ENCODE data around the gene NTF4. TPM values are rescaled to one million over a fixed set of nuclear protein-coding genes. Genes with fewer than 3 reads are reported as not detected.
"Not testable (repeated sequence)": the region's sequence is repeated elsewhere in the genome, so short reads cannot be mapped to it uniquely, and the experiment has no call there.

Gene NTF4
- total RNA-seq, 1 donor, result not detected

DNA sequence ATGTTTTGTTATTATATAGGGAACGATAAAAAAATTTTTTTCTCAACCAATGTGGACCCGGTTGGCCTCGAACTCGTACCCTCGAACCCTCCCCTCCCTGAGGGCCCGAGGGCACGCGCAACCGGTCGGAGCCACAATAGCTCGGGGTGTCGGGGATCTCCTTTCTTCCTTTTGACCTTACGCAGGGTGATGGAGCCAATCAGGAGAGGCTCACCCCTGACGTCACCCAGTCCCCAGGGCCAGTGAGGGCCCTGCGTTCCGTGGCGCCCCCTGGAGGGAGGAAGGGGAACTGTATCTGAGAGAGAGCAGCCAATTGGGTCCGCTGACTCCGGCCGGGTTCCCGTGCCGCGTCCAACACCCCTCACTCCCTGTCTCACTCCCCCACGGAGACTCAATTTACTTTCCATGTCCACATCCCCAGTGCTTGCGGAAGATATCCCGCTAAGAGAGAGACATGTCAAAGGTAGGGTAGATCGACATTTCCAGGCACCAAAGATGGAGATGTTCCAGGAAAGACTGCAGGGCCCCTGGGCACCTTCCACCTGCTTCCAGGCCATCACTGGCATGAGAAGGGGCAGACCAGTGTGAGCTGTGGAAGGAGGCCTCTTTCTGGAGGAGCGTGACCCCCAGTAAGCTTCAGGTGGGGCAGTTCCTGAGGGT is 32.8 kb downstream of the NTF4 start, which contains the start of gene CGB2:
CGB2 (plus strand) TSS at position 249 of the 660 bp plus-strand sequence; CDS start at position 455, 206 bp downstream.
- TF ChIP-seq, protein P1, sequence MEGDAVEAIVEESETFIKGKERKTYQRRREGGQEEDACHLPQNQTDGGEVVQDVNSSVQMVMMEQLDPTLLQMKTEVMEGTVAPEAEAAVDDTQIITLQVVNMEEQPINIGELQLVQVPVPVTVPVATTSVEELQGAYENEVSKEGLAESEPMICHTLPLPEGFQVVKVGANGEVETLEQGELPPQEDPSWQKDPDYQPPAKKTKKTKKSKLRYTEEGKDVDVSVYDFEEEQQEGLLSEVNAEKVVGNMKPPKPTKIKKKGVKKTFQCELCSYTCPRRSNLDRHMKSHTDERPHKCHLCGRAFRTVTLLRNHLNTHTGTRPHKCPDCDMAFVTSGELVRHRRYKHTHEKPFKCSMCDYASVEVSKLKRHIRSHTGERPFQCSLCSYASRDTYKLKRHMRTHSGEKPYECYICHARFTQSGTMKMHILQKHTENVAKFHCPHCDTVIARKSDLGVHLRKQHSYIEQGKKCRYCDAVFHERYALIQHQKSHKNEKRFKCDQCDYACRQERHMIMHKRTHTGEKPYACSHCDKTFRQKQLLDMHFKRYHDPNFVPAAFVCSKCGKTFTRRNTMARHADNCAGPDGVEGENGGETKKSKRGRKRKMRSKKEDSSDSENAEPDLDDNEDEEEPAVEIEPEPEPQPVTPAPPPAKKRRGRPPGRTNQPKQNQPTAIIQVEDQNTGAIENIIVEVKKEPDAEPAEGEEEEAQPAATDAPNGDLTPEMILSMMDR (IDR thresholded peaks at IDR 0.05; ENCODE audit: insufficient read depth, low read length), result peak; percentile 31
- not testable (repeated sequence) for H3K4me3 ChIP-seq (ENCODE audit: low read depth, low read length); DNase-seq (ENCODE audit: low read depth)

DNA sequence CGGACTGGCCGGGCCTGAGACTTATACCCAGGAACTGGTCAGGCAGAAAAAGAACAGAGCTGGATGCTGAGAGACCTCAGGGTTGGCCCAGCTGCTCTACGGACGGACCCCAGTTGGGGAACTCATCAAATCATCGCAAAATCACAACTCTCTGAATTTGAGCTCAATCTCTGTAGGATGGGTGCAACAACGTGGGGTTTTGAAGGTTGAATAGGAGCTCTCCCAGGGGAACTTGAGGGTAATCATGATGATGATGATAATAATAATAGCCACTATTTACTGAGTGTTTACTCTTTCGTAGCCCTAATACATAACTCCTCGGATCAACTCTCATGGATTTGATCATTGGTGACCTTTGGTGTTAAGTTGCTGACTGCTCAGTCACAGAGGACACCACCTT is 34.3 kb downstream of the NTF4 start:
- not testable (repeated sequence) for H3K4me3 ChIP-seq (ENCODE audit: low read depth, low read length); DNase-seq (ENCODE audit: low read depth)

DNA sequence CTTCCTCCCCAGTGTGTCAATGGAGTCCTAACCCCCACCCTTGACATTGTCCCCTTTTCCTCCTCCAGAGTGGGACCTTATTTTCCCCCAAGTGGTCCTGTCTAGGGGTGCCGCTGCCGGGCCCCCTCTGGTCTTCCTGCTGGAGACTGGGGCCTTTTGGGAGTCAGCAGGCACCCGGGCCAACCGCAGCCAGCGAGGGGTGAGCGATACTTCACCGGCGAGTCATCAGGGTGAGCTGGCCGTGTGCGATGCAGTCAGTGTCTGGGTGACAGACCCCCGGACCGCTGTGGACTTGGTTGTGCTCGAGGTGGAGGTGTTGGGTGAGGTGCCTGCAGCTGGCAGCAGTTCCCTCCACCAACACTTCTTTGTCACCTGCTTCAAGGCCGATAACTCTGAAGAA is 34.9 kb downstream of the NTF4 start:
- DNase-seq (ENCODE audit: low read depth); H3K4me3 ChIP-seq (ENCODE audit: low read depth, low read length): not testable (repeated sequence)

DNA sequence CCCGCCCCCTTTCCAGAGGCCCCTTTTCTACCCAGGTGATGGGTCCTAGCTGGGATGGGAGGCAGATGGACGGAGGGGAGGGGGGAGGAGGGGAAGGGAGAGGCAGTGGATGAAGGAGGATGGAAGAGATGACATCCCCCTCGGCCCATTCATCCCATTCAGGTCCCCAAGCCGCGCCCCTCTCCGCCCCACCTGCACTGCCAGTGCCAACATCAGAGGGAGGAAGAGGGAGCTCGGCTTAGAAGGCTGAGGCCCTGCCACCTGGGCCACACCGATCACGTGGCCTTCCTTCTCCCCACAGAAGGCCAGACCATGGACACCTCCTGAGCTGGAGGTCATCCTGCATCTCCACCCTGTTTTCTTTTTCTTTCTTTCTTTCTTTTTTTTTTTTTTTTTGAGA is 35.9 kb downstream of the NTF4 start:
- H3K4me3 ChIP-seq (ENCODE audit: low read depth, low read length); DNase-seq (ENCODE audit: low read depth): not testable (repeated sequence)

DNA sequence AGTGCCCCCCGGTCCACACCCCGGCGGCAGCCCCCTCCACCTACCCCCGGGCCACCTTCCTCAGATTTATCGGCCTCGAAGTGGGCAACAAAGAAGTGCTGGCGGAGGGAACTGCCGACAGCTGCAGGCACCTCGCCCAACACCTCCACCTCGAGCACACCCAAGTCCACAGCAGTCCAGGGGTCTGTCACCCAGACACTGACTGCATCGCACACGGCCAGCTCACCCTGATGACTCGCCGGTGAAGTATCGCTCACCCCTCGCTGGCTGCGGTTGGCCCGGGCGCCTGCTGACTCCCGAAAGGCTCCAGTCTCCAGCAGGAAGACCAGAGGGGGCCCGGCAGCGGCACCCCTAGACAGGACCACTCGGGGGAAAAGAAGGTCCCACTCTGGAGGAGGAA is 39.0 kb downstream of the NTF4 start:
- not testable (repeated sequence) for DNase-seq (ENCODE audit: low read depth); H3K4me3 ChIP-seq (ENCODE audit: low read depth, low read length)

DNA sequence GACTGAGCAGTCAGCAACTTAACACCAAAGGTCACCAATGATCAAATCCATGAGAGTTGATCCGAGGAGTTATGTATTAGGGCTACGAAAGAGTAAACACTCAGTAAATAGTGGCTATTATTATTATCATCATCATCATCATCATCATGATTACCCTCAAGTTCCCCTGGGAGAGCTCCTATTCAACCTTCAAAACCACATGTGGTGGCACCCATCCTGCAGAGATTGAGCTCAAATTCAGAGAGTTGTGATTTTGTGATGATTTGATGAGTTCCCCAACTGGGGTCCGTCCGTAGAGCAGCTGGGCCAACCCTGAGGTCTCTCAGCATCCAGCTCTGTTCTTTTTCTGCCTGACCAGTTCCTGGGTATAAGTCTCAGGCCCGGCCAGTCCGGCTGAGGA is 39.5 kb downstream of the NTF4 start:
- not testable (repeated sequence) for DNase-seq (ENCODE audit: low read depth); H3K4me3 ChIP-seq (ENCODE audit: low read depth, low read length)

DNA sequence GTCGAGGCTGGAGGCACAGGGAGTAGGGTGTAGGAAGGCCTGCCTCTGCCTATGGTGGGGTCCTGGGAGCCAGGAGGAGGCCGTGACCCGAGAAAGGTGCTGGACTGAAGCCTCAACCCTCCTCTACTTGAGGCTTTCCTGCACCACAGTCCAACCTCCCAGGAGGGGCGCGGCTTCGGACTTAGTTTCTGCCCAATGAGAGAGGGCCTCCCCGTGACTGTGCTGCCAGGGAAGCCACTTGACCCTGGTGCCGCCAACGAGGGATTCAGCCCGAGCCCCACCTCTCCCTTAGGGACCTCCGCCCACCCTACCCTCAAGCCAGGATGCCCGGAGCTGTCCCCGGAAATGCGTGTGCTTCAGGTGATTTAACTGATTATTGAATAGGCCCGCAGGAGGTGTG is 40.4 kb downstream of the NTF4 start, which contains the start of gene CGB3:
CGB3 (minus strand) TSS at position 101 of the 400 bp plus-strand sequence. CDS start 362 bp downstream, outside the sequence.
- not testable (repeated sequence) for DNase-seq (ENCODE audit: low read depth); H3K4me3 ChIP-seq (ENCODE audit: low read depth, low read length)

DNA sequence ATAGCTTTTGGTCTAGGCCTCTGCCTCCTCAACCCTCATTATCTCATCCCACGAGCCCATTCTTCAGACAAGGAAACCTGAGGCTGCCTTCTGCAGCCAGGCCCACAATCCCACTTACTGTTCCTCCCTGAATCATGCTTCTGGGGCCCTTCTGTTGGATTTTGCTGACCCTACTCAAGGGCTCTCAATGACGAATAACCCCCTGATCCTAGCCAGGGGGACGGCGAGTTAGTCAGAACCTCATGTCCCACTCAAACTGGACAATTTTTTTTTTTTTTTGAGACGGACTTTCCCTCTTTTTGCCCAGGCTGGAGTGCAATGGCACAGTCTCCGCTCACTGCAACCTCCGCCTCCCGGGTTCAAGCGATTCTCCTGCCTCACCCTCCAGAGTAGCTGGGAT is 42.5 kb downstream of the NTF4 start:
- TF ChIP-seq, protein P1 (IDR thresholded peaks at IDR 0.05; ENCODE audit: insufficient read depth, low read length), result no peak
- no peak for DNase-seq (ENCODE audit: low read depth)
- H3K4me3 ChIP-seq (ENCODE audit: low read depth, low read length), result no peak overlapping the region

DNA sequence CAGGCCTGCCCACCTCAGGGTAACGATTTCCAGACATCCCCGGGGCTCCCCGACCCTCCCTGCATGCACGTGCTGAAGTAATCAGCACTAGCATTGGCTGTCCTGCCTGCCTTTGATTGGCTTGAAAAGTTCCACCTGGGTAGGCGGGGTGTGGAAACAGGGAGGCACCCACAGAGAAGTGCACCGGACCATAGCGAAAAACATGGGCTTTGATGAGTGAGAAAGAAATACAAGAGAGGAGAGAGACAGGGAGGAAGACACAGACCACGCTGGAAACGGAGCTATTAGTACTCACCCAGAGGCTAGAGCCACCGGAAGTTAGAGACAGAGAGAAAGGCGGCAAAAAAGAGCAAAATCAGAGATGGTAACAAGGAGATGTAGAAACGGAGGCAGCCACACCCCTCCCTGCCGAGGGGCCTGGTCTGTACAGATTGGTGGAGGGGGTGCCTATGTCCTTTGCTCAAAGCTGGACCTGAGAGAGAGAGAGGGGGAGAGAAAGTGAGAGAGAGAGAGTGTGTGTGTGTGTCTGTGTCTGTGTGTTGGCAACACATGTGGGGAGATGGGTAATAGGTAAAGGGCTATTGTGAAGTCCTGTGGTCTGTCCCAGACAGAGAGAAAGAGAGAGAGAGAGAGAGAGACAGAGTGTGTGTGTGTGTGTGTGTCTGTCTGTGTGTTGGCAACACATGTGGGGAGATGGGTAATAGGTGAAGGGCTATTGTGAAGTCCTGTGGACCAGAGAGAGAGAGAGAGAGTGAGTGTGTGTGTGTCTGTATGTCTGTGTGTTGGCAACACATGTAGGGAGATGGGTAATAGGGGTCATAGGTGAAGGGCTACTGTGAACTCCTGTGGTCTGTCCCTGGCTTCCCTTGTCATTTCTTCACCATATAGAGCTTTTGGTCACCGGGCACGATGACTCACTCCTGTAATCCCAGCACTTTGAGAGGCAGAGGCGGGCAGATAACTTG is 43.4 kb downstream of the NTF4 start:
- H3K4me3 ChIP-seq (ENCODE audit: low read depth, low read length), result no peak overlapping the region
- no peak for DNase-seq (ENCODE audit: low read depth)
- TF ChIP-seq, protein P1 (IDR thresholded peaks at IDR 0.05; ENCODE audit: insufficient read depth, low read length), result no peak

DNA sequence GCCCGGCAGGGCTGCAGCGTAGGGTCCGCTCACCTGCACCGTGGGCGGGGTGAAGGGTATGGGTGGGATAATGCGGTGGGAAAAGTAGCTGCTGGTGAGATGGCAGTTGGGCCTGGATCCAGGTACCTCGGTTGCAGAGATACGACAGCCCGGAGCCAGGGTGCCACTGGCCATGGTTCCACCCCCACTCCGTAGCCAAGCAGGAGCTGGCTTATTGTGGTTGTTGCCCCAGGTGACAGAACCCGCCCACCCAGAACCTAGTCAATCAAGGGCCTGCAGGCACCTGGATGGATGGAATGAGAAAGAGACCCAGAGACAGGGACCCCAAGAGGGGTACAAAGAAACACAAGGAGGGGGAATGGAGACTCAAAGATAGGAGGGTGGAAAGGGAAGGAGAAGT is 44.3 kb downstream of the NTF4 start:
- TF ChIP-seq, protein P1 (IDR thresholded peaks at IDR 0.05; ENCODE audit: insufficient read depth, low read length), result no peak
- no peak for DNase-seq (ENCODE audit: low read depth)
- no peak overlapping the region for H3K4me3 ChIP-seq (ENCODE audit: low read depth, low read length)
